Neural cell (in vitro differentiated cells): ENCODE data around the gene KSR2. TPM values are rescaled to one million over a fixed set of nuclear protein-coding genes. Genes with fewer than 3 reads are reported as not detected.

Experiments
- H2AFZ ChIP-seq: fragments of 200-600, 300-800 bp; sonication (generic), shearing (Covaris generic); 2 replicates; pipeline ENCODE4 v1.6.0; 2014; ENCODE audit warnings: low read depth, mild to moderate bottlenecking, antibody characterized with exemption, low read length, moderate library complexity
- H3F3A ChIP-seq: fragments of 200-600 bp; shearing (Covaris generic); 2 replicates; pipeline ENCODE4 v1.6.1; 2016; ENCODE audit warnings: mild to moderate bottlenecking, moderate library complexity, mixed read lengths, antibody characterized with exemption, low read length; ENCODE audit not compliant: insufficient read depth, poor library complexity, severe bottlenecking
- H3K27ac ChIP-seq: fragments of 200-600, 300-800 bp; sonication (generic), shearing (Covaris generic); 2 replicates; pipeline ENCODE4 v1.5.1; 2014; ENCODE audit warnings: mild to moderate bottlenecking, low read length, moderate library complexity
- H3K27me3 ChIP-seq: fragments of 300-800, 200-600 bp; sonication (generic), shearing (Covaris generic); 2 replicates; pipeline ENCODE4 v1.6.0; 2014; ENCODE audit warnings: mild to moderate bottlenecking, low read depth, low read length, moderate library complexity; ENCODE audit not compliant: insufficient read depth
- H3K36me3 ChIP-seq: fragments of 300-800, 200-600 bp; sonication (generic), shearing (Covaris generic); 2 replicates; pipeline ENCODE4 v1.5.1; 2014; ENCODE audit warnings: mild to moderate bottlenecking, antibody characterized with exemption, low read length, moderate library complexity; ENCODE audit not compliant: insufficient read depth
- H3K4me2 ChIP-seq: fragments of 300-800, 200-600 bp; sonication (generic), shearing (Covaris generic); 2 replicates; pipeline ENCODE4 v1.6.0; 2014; ENCODE audit warnings: mild to moderate bottlenecking, low read length
- H3K4me3 ChIP-seq: fragments of 300-800, 200-600 bp; sonication (generic), shearing (Covaris generic); 2 replicates; pipeline ENCODE4 v1.5.1; 2014; ENCODE audit warnings: mild to moderate bottlenecking, low read length, moderate library complexity
- H3K79me2 ChIP-seq: fragments of 200-600 bp; shearing (Covaris generic); replicated peaks from 2 replicates; pipeline ENCODE4 v1.6.0; 2014; ENCODE audit warnings: mild to moderate bottlenecking, low read length, moderate library complexity; ENCODE audit not compliant: insufficient read depth
- H3K9ac ChIP-seq: fragments of 300-800, 200-600 bp; sonication (generic), shearing (Covaris generic); 2 replicates; pipeline ENCODE4 v1.6.1; 2016; ENCODE audit warnings: mild to moderate bottlenecking, low read length, mixed read lengths
- H3K9me2 ChIP-seq: fragments of 200-600 bp; shearing (Covaris generic); 2 replicates; pipeline ENCODE4 v1.6.1; 2016; ENCODE audit warnings: mild to moderate bottlenecking, low read length, mixed read lengths; ENCODE audit not compliant: insufficient read depth
- H3K9me3 ChIP-seq: fragments of 200-600, 300-800 bp; sonication (generic), shearing (Covaris generic); 2 replicates; pipeline ENCODE4 v1.6.1; 2016; ENCODE audit warnings: mild to moderate bottlenecking, mixed run types, low read length, moderate library complexity, mixed read lengths
- H4K20me1 ChIP-seq: fragments of 200-600 bp; shearing (Covaris generic); 2 replicates; pipeline ENCODE4 v1.6.1; 2016; ENCODE audit warnings: mild to moderate bottlenecking, mixed run types; ENCODE audit not compliant: insufficient read depth
- CTCF ChIP-seq: fragments of 450-650 bp; IDR thresholded peaks from 2 replicates; pipeline ENCODE4 v1.5.1; 2014; ENCODE audit warnings: antibody characterized with exemption, mild to moderate bottlenecking, moderate library complexity; ENCODE audit not compliant: poor library complexity, severe bottlenecking
- EP300 ChIP-seq: fragments of 450-650 bp; conservative IDR thresholded peaks from 2 replicates; pipeline ENCODE4 v1.6.1; 2014; ENCODE audit warnings: antibody characterized with exemption, mild to moderate bottlenecking, moderate library complexity; ENCODE audit not compliant: poor library complexity, severe bottlenecking
- EZH2 ChIP-seq: fragments of 200-600, 300-800 bp; shearing (Covaris generic), sonication (generic); IDR thresholded peaks from 2 replicates; pipeline ENCODE4 v1.6.1; 2014; ENCODE audit warnings: antibody characterized with exemption, low read length, borderline replicate concordance, mild to moderate bottlenecking; ENCODE audit not compliant: insufficient read depth, poor library complexity, severe bottlenecking
- MXI1 ChIP-seq: fragments of 450-650 bp; conservative IDR thresholded peaks from 2 replicates; pipeline ENCODE4 v1.6.1; 2014; ENCODE audit warnings: antibody characterized with exemption, mild to moderate bottlenecking; ENCODE audit not compliant: poor library complexity, severe bottlenecking
- POLR2AphosphoS5 ChIP-seq: IDR thresholded peaks from 2 replicates; pipeline ENCODE4 v1.6.1; 2012
- RAD21 ChIP-seq: fragments of 450-650 bp; conservative IDR thresholded peaks from 2 replicates; pipeline ENCODE4 v1.6.1; 2014; ENCODE audit warnings: antibody characterized with exemption, mild to moderate bottlenecking, moderate library complexity
- REST ChIP-seq: IDR thresholded peaks from 2 replicates; pipeline ENCODE4 v1.6.1; 2012; ENCODE audit warnings: borderline replicate concordance
- SMC3 ChIP-seq: fragments of 450-650 bp; conservative IDR thresholded peaks from 2 replicates; pipeline ENCODE4 v1.6.1; 2014; ENCODE audit warnings: antibody characterized with exemption, mild to moderate bottlenecking, moderate library complexity; ENCODE audit not compliant: poor library complexity
- TAF1 ChIP-seq: IDR thresholded peaks from 2 replicates; pipeline ENCODE4 v1.6.1; 2012; ENCODE audit warnings: low read depth
- polyA plus RNA-seq: library from polyadenylated mRNA; depleted of rRNA; stranded (reverse); fragments of >200 nt; gene quantifications from 2 replicates; pipeline ENCODE4 v1.2.3, GENCODE V29; 2014

The KSR2 gene
- polyA plus RNA-seq, 1 donor from 2014 or later, result 3.0 TPM

GRCh38 chr12:117538926-117539325 is 429.9 kb downstream of the KSR2 start:
- TF ChIP-seq EP300 (no peak), TAF1 (no peak), CTCF (no peak), EZH2 (no peak), RAD21 (no peak), POLR2AphosphoS5 (no peak), MXI1 (no peak), REST (no peak), SMC3 (no peak)

DNA sequence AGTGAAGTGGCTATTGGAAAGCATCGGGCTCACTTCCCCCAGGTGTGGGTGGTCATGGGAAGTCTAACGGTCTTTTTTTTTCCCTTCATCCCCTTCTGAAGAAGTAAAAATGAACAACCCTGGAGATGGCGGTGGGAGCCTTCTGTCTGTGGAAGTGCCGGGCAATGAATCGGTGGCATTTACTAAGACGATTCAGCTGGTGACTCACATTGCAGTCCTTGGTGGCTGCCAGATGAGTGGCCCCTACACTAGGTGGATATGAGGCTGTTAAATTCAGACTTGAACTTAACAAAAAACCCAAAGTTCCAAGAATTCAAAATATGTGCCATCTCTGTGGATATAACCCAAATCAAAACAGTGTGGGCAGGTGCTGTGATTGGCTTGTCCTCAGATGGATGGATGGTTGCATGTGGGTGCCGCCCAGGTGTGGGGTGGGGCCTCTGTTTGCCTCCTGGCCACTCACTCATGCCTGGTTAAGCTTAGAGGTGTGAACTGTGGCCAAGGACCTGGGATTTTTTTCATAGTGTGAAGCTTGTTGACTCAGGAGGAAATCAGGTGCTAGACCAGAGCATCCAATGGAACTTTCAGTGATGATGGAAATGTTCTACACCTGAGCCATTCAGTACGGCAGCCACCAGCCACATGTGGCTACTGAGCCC is 430.6 kb downstream of the KSR2 start:
- H3K36me3 ChIP-seq, result peaks cover 4% of the 10 kb centered on the region
- H3K9ac ChIP-seq, result no peak overlapping the region
- H4K20me1 ChIP-seq, result no peaks in the 10 kb centered on the region
- H3K27ac ChIP-seq, result no peak overlapping the region
- H3K4me3 ChIP-seq, result no peak overlapping the region
- no peaks in the 10 kb centered on the region for H3K9me3 ChIP-seq
- no peaks in the 10 kb centered on the region for H3K9me2 ChIP-seq
- no peaks in the 10 kb centered on the region for H3K27me3 ChIP-seq
- no peak overlapping the region for H2AFZ ChIP-seq
- TF ChIP-seq SMC3, result no peak
- TF ChIP-seq RAD21, result no peak
- no peak for TF ChIP-seq REST
- TF ChIP-seq EZH2, result no peak
- TF ChIP-seq CTCF, result no peak
- TF ChIP-seq POLR2AphosphoS5, result no peak
- no peak for TF ChIP-seq TAF1
- TF ChIP-seq EP300, result no peak
- TF ChIP-seq MXI1, result no peak
- no peaks in the 10 kb centered on the region for H3F3A ChIP-seq
- no peak overlapping the region for H3K4me2 ChIP-seq
- H3K79me2 ChIP-seq, result no peaks in the 10 kb centered on the region

More at GRCh38 chr12:117538926-117539325, 429.9 kb downstream of the KSR2 start:
- no peak overlapping the region for H3K27ac ChIP-seq
- H3K9ac ChIP-seq, result no peak overlapping the region
- H2AFZ ChIP-seq, result no peak overlapping the region
- no peaks in the 10 kb centered on the region for H4K20me1 ChIP-seq
- H3K4me3 ChIP-seq, result no peak overlapping the region
- peaks cover 4% of the 10 kb centered on the region for H3K36me3 ChIP-seq
- no peaks in the 10 kb centered on the region for H3K27me3 ChIP-seq
- H3K9me2 ChIP-seq, result no peaks in the 10 kb centered on the region
- no peaks in the 10 kb centered on the region for H3K79me2 ChIP-seq
- H3K4me2 ChIP-seq, result no peak overlapping the region
- no peaks in the 10 kb centered on the region for H3F3A ChIP-seq
- H3K9me3 ChIP-seq, result no peaks in the 10 kb centered on the region
